Neural cell (in vitro differentiated cells): Measurements from ENCODE around the gene GPC1. TPM values are rescaled to one million over a fixed set of nuclear protein-coding genes. Genes with fewer than 3 reads are reported as not detected.

Source experiments
- H2AFZ ChIP-seq: fragments of 200-600, 300-800 bp; sonication (generic), shearing (Covaris generic); 2 replicates; pipeline ENCODE4 v1.6.0; 2014; ENCODE audit warnings: low read depth, mild to moderate bottlenecking, antibody characterized with exemption, low read length, moderate library complexity
- H3F3A ChIP-seq: fragments of 200-600 bp; shearing (Covaris generic); 2 replicates; pipeline ENCODE4 v1.6.1; 2016; ENCODE audit warnings: mild to moderate bottlenecking, moderate library complexity, mixed read lengths, antibody characterized with exemption, low read length; ENCODE audit not compliant: insufficient read depth, poor library complexity, severe bottlenecking
- H3K27ac ChIP-seq: fragments of 200-600, 300-800 bp; sonication (generic), shearing (Covaris generic); 2 replicates; pipeline ENCODE4 v1.5.1; 2014; ENCODE audit warnings: mild to moderate bottlenecking, low read length, moderate library complexity
- H3K27me3 ChIP-seq: fragments of 300-800, 200-600 bp; sonication (generic), shearing (Covaris generic); 2 replicates; pipeline ENCODE4 v1.6.0; 2014; ENCODE audit warnings: mild to moderate bottlenecking, low read depth, low read length, moderate library complexity; ENCODE audit not compliant: insufficient read depth
- H3K36me3 ChIP-seq: fragments of 300-800, 200-600 bp; sonication (generic), shearing (Covaris generic); 2 replicates; pipeline ENCODE4 v1.5.1; 2014; ENCODE audit warnings: mild to moderate bottlenecking, antibody characterized with exemption, low read length, moderate library complexity; ENCODE audit not compliant: insufficient read depth
- H3K4me2 ChIP-seq: fragments of 300-800, 200-600 bp; sonication (generic), shearing (Covaris generic); 2 replicates; pipeline ENCODE4 v1.6.0; 2014; ENCODE audit warnings: mild to moderate bottlenecking, low read length
- H3K4me3 ChIP-seq: fragments of 300-800, 200-600 bp; sonication (generic), shearing (Covaris generic); 2 replicates; pipeline ENCODE4 v1.5.1; 2014; ENCODE audit warnings: mild to moderate bottlenecking, low read length, moderate library complexity
- H3K79me2 ChIP-seq: fragments of 200-600 bp; shearing (Covaris generic); replicated peaks from 2 replicates; pipeline ENCODE4 v1.6.0; 2014; ENCODE audit warnings: mild to moderate bottlenecking, low read length, moderate library complexity; ENCODE audit not compliant: insufficient read depth
- H3K9ac ChIP-seq: fragments of 300-800, 200-600 bp; sonication (generic), shearing (Covaris generic); 2 replicates; pipeline ENCODE4 v1.6.1; 2016; ENCODE audit warnings: mild to moderate bottlenecking, low read length, mixed read lengths
- H3K9me2 ChIP-seq: fragments of 200-600 bp; shearing (Covaris generic); 2 replicates; pipeline ENCODE4 v1.6.1; 2016; ENCODE audit warnings: mild to moderate bottlenecking, low read length, mixed read lengths; ENCODE audit not compliant: insufficient read depth
- H3K9me3 ChIP-seq: fragments of 200-600, 300-800 bp; sonication (generic), shearing (Covaris generic); 2 replicates; pipeline ENCODE4 v1.6.1; 2016; ENCODE audit warnings: mild to moderate bottlenecking, mixed run types, low read length, moderate library complexity, mixed read lengths
- H4K20me1 ChIP-seq: fragments of 200-600 bp; shearing (Covaris generic); 2 replicates; pipeline ENCODE4 v1.6.1; 2016; ENCODE audit warnings: mild to moderate bottlenecking, mixed run types; ENCODE audit not compliant: insufficient read depth
- CTCF ChIP-seq: fragments of 450-650 bp; IDR thresholded peaks from 2 replicates; pipeline ENCODE4 v1.5.1; 2014; ENCODE audit warnings: antibody characterized with exemption, mild to moderate bottlenecking, moderate library complexity; ENCODE audit not compliant: poor library complexity, severe bottlenecking
- EP300 ChIP-seq: fragments of 450-650 bp; conservative IDR thresholded peaks from 2 replicates; pipeline ENCODE4 v1.6.1; 2014; ENCODE audit warnings: antibody characterized with exemption, mild to moderate bottlenecking, moderate library complexity; ENCODE audit not compliant: poor library complexity, severe bottlenecking
- EZH2 ChIP-seq: fragments of 200-600, 300-800 bp; shearing (Covaris generic), sonication (generic); IDR thresholded peaks from 2 replicates; pipeline ENCODE4 v1.6.1; 2014; ENCODE audit warnings: antibody characterized with exemption, low read length, borderline replicate concordance, mild to moderate bottlenecking; ENCODE audit not compliant: insufficient read depth, poor library complexity, severe bottlenecking
- MXI1 ChIP-seq: fragments of 450-650 bp; conservative IDR thresholded peaks from 2 replicates; pipeline ENCODE4 v1.6.1; 2014; ENCODE audit warnings: antibody characterized with exemption, mild to moderate bottlenecking; ENCODE audit not compliant: poor library complexity, severe bottlenecking
- POLR2AphosphoS5 ChIP-seq: IDR thresholded peaks from 2 replicates; pipeline ENCODE4 v1.6.1; 2012
- RAD21 ChIP-seq: fragments of 450-650 bp; conservative IDR thresholded peaks from 2 replicates; pipeline ENCODE4 v1.6.1; 2014; ENCODE audit warnings: antibody characterized with exemption, mild to moderate bottlenecking, moderate library complexity
- REST ChIP-seq: IDR thresholded peaks from 2 replicates; pipeline ENCODE4 v1.6.1; 2012; ENCODE audit warnings: borderline replicate concordance
- SMC3 ChIP-seq: fragments of 450-650 bp; conservative IDR thresholded peaks from 2 replicates; pipeline ENCODE4 v1.6.1; 2014; ENCODE audit warnings: antibody characterized with exemption, mild to moderate bottlenecking, moderate library complexity; ENCODE audit not compliant: poor library complexity
- TAF1 ChIP-seq: IDR thresholded peaks from 2 replicates; pipeline ENCODE4 v1.6.1; 2012; ENCODE audit warnings: low read depth
- polyA plus RNA-seq: library from polyadenylated mRNA; depleted of rRNA; stranded (reverse); fragments of >200 nt; gene quantifications from 2 replicates; pipeline ENCODE4 v1.2.3, GENCODE V29; 2014

Gene GPC1
- polyA plus RNA-seq, 1 donor from 2014 or later = 74.0 TPM

DNA sequence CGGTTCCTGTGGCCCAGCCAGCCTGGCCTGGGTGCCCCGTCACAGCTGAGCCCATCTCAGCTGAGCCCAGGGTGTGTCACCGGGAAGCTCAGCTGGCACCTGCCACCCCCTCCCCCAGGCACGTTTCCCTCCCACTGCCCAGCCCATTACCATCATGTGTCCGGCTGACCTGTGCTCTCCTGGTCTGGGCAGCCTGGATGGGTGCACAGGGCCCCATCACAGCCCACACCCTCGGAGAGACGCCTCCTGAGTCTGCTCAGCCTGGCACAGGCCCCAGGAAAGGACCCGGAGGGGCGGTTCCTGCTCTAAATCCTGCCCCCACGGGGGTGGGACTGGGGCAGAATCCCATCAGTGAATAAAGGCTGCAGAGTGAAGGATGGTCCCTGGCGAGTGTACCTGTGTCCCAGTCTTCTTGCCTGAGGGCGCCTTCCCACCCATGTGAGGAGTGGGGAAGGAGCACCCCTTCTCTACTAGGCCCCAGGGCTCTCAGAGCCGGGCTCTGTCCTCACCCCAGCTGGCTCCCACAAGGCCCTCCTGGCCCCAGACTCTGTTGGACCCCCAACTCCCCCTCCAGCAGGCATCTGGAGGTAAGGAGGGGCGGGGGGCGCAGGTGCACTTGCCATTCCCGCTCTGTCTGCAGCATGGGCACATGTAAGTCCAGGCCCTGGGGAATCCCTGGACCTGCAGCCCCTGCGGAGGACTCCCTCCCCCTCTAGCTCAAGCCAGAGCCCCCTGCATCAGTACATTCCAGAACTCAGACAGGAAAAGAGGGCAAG lies 21.2 kb downstream of the GPC1 start:
- Histone ChIP-seq H4K20me1 (no peaks in the 10 kb centered on the region), H3K79me2 (peaks cover 41% of the 10 kb centered on the region), H3K9me3 (no peaks in the 10 kb centered on the region), H3K27me3 (no peaks in the 10 kb centered on the region), H3F3A (no peaks in the 10 kb centered on the region), H3K9ac (peak overlapping the region; percentile 96), H3K9me2 (no peaks in the 10 kb centered on the region), H3K36me3 (no peaks in the 10 kb centered on the region), H3K27ac (peak overlapping the region; percentile 16), H3K4me3 (peak overlapping the region; percentile 93), H3K4me2 (no peak overlapping the region), H2AFZ (no peak overlapping the region)
- no peak for TF ChIP-seq EZH2
- TF ChIP-seq CTCF = no peak
- TF ChIP-seq POLR2AphosphoS5 = no peak
- TF ChIP-seq SMC3 = no peak
- TF ChIP-seq MXI1 = no peak
- TF ChIP-seq EP300 = no peak
- no peak for TF ChIP-seq REST
- TF ChIP-seq RAD21 = no peak
- TF ChIP-seq TAF1 = no peak

DNA sequence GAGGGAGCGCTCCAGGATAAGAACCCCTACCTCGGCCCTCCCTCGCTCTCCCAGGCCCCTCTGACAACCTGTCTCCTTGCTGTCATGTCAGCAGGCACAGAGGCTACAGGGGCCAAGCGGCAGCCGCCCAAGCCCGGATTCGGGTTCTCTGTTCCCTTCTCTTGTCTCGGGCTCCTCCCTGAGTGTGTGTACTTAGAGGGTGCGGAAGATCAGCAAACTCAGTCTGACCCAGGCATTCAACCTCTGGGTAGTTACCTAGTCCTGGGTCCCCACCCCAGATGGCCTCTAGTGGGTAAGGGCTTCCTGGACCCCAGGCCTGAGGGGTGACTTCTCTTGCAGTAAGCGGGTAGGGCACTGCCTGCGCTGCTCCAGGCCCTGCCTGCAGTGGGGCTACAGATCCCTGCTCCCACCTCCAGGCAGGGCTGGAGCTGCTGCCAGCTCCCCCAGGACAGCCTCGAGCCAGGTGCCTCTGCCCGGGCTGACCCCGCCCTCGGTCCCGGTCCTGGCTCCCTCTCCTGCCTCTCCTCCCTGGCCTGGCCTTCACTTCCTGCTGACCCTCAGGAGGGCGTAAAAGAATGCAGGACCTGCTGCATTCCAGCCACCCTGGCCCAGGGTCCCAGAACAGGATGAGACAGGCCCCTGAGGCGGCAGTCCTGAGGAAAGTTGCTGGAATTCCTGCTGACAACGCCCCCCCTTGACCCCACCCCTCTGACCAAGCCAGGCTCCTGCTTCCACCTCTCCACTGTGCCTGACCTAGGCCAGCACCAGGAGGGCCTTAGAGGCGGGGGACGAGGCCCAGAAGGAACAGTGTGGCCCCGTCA lies 22.0 kb downstream of the GPC1 start:
- peak overlapping the region; percentile 93 for H3K4me3 ChIP-seq
- H4K20me1 ChIP-seq = no peaks in the 10 kb centered on the region
- no peak overlapping the region for H2AFZ ChIP-seq
- no peaks in the 10 kb centered on the region for H3F3A ChIP-seq
- TF ChIP-seq EP300 = no peak
- TF ChIP-seq SMC3 = no peak
- TF ChIP-seq EZH2 = no peak
- no peak for TF ChIP-seq CTCF
- no peak for TF ChIP-seq RAD21
- no peak for TF ChIP-seq REST
- no peaks in the 10 kb centered on the region for H3K36me3 ChIP-seq
- H3K27me3 ChIP-seq = no peaks in the 10 kb centered on the region
- no peaks in the 10 kb centered on the region for H3K9me3 ChIP-seq
- no peak overlapping the region for H3K9ac ChIP-seq
- H3K4me2 ChIP-seq = no peak overlapping the region
- H3K9me2 ChIP-seq = no peaks in the 10 kb centered on the region
- H3K27ac ChIP-seq = no peak overlapping the region
- peaks cover 33% of the 10 kb centered on the region for H3K79me2 ChIP-seq
